Measurements from ENCODE around the gene RNPEPL1.

Gene RNPEPL1

DNA sequence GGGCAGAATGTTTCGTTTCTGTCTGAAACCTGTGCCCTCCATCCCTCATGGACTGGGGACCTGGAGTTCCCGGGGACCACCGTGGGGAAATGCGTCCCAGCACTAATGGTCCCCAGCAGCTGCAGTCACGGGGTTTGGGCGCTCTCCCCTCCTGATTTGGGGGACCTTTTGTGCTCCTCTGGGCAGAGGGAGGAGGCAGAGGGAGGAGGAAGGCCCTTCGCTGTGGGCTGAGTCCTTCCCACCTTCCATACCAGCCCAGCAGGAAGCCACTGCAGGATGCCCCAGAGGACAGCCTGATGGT lies 60.2 kb downstream of the RNPEPL1 start:
- DNase-seq, result no peak

DNA sequence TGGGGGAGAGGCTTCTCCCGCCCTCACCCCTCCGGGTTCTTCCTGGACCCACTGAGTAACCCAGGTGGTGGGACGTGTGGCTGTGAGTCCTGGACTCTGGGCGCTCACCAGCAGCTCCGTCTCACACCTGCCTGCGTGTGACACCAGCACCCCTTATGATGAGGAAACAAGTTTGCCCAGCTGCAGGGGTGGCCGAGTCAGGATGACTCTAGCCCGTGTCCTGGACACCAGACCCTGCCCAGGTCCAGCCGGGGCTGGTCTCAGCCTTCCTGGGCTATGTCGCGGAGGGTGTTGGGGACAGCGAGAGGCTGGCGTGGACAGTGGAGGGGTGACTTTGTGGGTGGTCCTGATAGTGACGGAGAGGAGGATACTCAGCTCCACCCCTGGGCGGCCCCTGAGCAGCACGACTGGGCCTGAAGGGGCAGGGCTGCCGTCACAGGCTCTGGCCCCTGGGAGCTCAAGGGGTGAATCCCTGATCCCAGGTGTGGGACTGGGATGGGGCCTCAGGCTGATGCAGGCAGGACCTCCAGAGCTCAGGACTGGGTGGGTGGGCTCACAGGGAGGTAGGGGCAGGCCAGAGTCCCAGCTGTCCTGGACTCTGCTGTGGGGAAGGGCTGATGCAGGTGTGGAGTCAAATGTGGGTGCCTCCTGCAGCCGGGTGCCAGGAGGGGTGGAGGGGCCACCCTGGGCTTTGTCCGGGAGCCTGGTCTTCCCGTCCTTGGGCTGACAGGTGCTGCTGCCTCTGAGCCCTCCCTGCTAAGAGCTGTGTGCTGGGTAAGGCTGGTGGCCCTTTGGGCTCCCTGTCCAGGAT lies 60.7 kb downstream of the RNPEPL1 start:
- no peak for DNase-seq

DNA sequence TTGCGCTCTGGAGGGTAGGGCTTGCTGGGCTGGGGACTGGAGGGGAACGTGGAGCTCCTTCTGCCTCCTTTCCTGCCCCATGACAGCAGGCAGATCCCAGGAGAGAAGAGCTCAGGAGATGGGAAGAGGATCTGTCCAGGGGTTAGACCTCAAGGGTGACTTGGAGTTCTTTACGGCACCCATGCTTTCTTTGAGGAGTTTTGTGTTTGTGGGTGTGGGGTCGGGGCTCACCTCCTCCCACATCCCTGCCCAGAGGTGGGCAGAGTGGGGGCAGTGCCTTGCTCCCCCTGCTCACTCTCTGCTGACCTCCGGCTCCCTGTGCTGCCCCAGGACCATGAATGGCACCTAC lies 61.3 kb downstream of the RNPEPL1 start:
- no peak for DNase-seq

DNA sequence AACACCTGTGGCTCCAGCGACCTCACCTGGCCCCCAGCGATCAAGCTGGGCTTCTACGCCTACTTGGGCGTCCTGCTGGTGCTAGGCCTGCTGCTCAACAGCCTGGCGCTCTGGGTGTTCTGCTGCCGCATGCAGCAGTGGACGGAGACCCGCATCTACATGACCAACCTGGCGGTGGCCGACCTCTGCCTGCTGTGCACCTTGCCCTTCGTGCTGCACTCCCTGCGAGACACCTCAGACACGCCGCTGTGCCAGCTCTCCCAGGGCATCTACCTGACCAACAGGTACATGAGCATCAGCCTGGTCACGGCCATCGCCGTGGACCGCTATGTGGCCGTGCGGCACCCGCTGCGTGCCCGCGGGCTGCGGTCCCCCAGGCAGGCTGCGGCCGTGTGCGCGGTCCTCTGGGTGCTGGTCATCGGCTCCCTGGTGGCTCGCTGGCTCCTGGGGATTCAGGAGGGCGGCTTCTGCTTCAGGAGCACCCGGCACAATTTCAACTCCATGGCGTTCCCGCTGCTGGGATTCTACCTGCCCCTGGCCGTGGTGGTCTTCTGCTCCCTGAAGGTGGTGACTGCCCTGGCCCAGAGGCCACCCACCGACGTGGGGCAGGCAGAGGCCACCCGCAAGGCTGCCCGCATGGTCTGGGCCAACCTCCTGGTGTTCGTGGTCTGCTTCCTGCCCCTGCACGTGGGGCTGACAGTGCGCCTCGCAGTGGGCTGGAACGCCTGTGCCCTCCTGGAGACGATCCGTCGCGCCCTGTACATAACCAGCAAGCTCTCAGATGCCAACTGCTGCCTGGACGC lies 61.9 kb downstream of the RNPEPL1 start:
- DNase-seq, result no peak

Data from NCI-H526 treated with DMSO at 0.1 percent for 48 hours (cell line).